SK-N-MC (cell line): ENCODE measurements around the gene FBXO17.

Source experiments
- EZH2 ChIP-seq: fragments of 200-600 bp; sonication (generic); IDR thresholded peaks from one replicate; pipeline ENCODE4 v1.6.1; 2017; ENCODE audit warnings: antibody characterized with exemption
- FOXP2 ChIP-seq: optimal IDR thresholded peaks from 2 replicates; pipeline ENCODE3; 2011; ENCODE audit warnings: mild to moderate bottlenecking, moderate library complexity; ENCODE audit not compliant: insufficient read depth; ENCODE audit errors: extremely low read length, control extremely low read depth

DNA sequence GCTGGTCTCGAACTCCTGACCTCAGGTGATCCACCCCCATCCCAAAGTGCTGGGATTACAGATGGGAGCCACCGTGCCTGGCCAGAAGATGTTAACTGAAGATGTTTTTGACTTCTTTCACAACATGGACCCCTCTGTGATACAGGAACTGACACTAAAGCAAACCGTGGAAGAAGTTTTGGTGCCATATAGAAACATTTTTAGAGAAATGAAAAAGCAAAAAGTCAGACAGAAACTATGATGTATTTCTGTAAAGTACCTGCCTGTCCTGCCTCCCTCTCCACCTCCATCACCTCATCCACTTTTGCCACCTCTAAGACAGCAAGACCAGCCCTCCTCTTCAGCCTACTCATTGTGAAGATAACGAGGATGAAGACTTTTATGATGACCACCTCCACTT is 45.5 kb upstream of the FBXO17 start:
- TF ChIP-seq EZH2 (no peak), FOXP2 (no peak)
